ENCODE results near the gene RTL5. TPM values are rescaled to one million over a fixed set of nuclear protein-coding genes. Genes with fewer than 3 reads are reported as not detected.

RTL5 gene
- total RNA-seq, 1 experiment from 2014 or later: 2.5 TPM

DNA sequence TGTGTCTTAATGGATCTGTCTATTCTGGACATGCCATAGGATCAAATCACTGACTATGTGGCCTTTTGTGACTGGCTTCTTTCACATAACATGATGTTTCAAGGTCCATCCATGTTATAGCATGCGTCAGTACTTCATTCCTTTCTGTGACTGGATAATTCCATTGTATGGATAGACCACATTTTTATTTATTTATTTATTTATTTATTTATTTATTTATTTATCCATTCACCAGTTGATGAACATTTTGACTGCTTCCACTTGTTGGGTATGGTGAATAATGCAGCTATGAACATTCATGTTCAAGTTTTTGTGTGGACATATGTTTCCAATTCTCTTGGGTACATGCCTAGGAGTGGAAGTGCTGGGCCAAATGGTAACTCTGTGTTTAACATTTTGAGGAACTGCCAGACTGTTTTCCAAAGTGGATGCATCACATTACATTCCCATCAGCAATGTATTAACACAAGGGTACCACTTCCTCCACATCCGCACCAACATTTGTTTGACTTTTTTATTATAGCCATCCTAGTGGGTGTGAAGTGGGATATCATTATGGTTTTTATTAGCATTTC lies 14.0 kb downstream of the RTL5 start:
- Histone ChIP-seq H3K9ac (ENCODE audit: low read length) (no peak overlapping the region), H3K4me1 (ENCODE audit: control insufficient read depth in 1 of 2, insufficient read depth in 2 of 2, low read length in 2 of 2) (no peaks in the 10 kb centered on the region), H4K20me1 (ENCODE audit: insufficient read depth) (no peaks in the 10 kb centered on the region), H3K4me3 (replicated peaks in 1 of 2; ENCODE audit: low read depth in 1 of 2, low read length in 2 of 2) (no peak overlapping the region), H3K27ac (ENCODE audit: low read depth, low read length) (no peak overlapping the region), H2AFZ (ENCODE audit: low read depth, low read length, poor library complexity, severe bottlenecking) (no peak overlapping the region), H3K9me3 (ENCODE audit: control insufficient read depth in 1 of 2, insufficient read depth in 1 of 2, low read depth in 1 of 2, low read length in 2 of 2) (no peaks in the 10 kb centered on the region), H3K9me2 (ENCODE audit: insufficient read depth) (no peaks in the 10 kb centered on the region), H3K27me3 (ENCODE audit: insufficient read depth, low read length) (no peaks in the 10 kb centered on the region), H3K4me2 (ENCODE audit: low read length) (no peak overlapping the region), H3K79me2 (ENCODE audit: insufficient read depth, low read length) (no peaks in the 10 kb centered on the region), H3K36me3 (ENCODE audit: control insufficient read depth in 1 of 2, insufficient read depth in 2 of 2, low read length in 2 of 2) (no peaks in the 10 kb centered on the region)
- no peak for TF ChIP-seq MAX (IDR thresholded peaks at IDR 0.05)
- no peak for TF ChIP-seq POLR2AphosphoS5 (IDR thresholded peaks at IDR 0.05; ENCODE audit: low read depth, low read length)
- TF ChIP-seq POLR2A (IDR thresholded peaks at IDR 0.05; ENCODE audit: borderline replicate concordance, extremely low read depth, insufficient read depth, insufficient read length): no peak
- no peak for TF ChIP-seq RAD21 (IDR thresholded peaks at IDR 0.05; ENCODE audit: low read depth)
- no peak for TF ChIP-seq SRF (IDR thresholded peaks at IDR 0.05; ENCODE audit: low read depth)
- TF ChIP-seq CEBPB (IDR thresholded peaks at IDR 0.05; ENCODE audit: low read depth): no peak
- TF ChIP-seq SIN3A (IDR thresholded peaks at IDR 0.05; ENCODE audit: low read depth): no peak
- TF ChIP-seq EZH2phosphoT487 (IDR thresholded peaks at IDR 0.05; ENCODE audit: borderline replicate concordance): no peak
- no peak for TF ChIP-seq TCF7L2 (IDR thresholded peaks at IDR 0.05; ENCODE audit: borderline replicate concordance, extremely low read depth, insufficient read depth, insufficient read length)
- no peak for TF ChIP-seq SP1 (IDR thresholded peaks at IDR 0.05; ENCODE audit: low read depth)
- TF ChIP-seq JUND (IDR thresholded peaks at IDR 0.05): no peak
- DNase-seq (ENCODE audit: low read depth, low spot score) (no peak), ATAC-seq (no peak)
- CTCF ChIA-PET: no interaction called here
- POLR2A ChIA-PET: no interaction called here
- RAD21 ChIA-PET (ENCODE audit: low non-redundant PET in 1 of 2, low total read pairs in 2 of 2, uncharacterized antibody in 2 of 2, unreplicated experiment in 2 of 2): no interaction called here
- intact Hi-C loops (cut with micrococcal nuclease): no loop called here
- no TSS peak for BruUV-seq (replicated peaks)

DNA sequence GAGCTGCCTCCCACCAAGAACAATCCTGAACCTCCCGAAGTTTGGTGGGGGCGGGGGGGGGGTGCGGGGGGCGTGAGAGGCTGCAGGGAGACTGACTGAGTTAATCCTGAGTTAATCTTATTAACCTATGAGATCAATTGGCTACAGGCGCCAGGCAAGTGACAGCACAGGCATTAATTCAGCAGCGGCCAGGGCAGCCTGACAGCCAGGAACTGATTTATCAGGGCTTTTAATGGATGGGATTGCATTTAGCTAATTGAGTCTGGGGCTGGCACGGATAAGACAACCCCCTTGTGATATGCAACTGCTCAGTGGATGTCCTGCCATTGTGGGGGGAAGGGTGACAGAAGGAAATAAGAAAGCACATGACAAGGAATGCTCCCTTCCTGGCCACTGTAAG lies 16.3 kb downstream of the RTL5 start:
- CTCF ChIA-PET: interaction anchor here (1.3 kb wide), 1 partner anchor 11 kb away, joined by 4 read pairs; no protein-coding TSS in a partner anchor
- POLR2A ChIA-PET: no interaction called here
- intact Hi-C loops (cut with micrococcal nuclease): no loop called here
- no peak for TF ChIP-seq YY1 (IDR thresholded peaks at IDR 0.05; ENCODE audit: extremely low read depth, insufficient replicate concordance, low read depth, low read length)
- no peak for TF ChIP-seq CBX3 (IDR thresholded peaks at IDR 0.05; ENCODE audit: low read depth)
- no peak for TF ChIP-seq ZFX (IDR thresholded peaks at IDR 0.05)
- no peak for TF ChIP-seq JUND (IDR thresholded peaks at IDR 0.05)
- no peak for TF ChIP-seq SRF (IDR thresholded peaks at IDR 0.05; ENCODE audit: low read depth)
- no peak for TF ChIP-seq ZBTB33 (IDR thresholded peaks at IDR 0.05; ENCODE audit: extremely low read depth, insufficient replicate concordance, low read length)
- no peak for TF ChIP-seq ZNF274 (IDR thresholded peaks at IDR 0.05; ENCODE audit: low read depth, low read length)
- TF ChIP-seq FOSL1 (IDR thresholded peaks at IDR 0.05; ENCODE audit: low read depth): no peak
- TF ChIP-seq, protein P1, sequence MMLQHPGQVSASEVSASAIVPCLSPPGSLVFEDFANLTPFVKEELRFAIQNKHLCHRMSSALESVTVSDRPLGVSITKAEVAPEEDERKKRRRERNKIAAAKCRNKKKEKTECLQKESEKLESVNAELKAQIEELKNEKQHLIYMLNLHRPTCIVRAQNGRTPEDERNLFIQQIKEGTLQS (IDR thresholded peaks at IDR 0.05): no peak
- no peak for TF ChIP-seq POLR2A (IDR thresholded peaks at IDR 0.05; ENCODE audit: borderline replicate concordance, extremely low read depth, insufficient read depth, insufficient read length)
- no peak for TF ChIP-seq EZH2phosphoT487 (IDR thresholded peaks at IDR 0.05; ENCODE audit: borderline replicate concordance)

More for the DNA sequence above, 16.3 kb downstream of the RTL5 start:
- Histone ChIP-seq H3K4me2 (ENCODE audit: low read length) (no peak overlapping the region), H2AFZ (ENCODE audit: low read depth, low read length, poor library complexity, severe bottlenecking) (no peak overlapping the region), H3K27me3 (ENCODE audit: insufficient read depth, low read length) (no peaks in the 10 kb centered on the region), H3K9me3 (ENCODE audit: control insufficient read depth in 1 of 2, insufficient read depth in 1 of 2, low read depth in 1 of 2, low read length in 2 of 2) (no peaks in the 10 kb centered on the region), H3K4me3 (replicated peaks in 1 of 2; ENCODE audit: low read depth in 1 of 2, low read length in 2 of 2) (no peak overlapping the region), H3K9me2 (ENCODE audit: insufficient read depth) (no peaks in the 10 kb centered on the region), H3K9ac (ENCODE audit: low read length) (no peak overlapping the region), H3K36me3 (ENCODE audit: control insufficient read depth in 1 of 2, insufficient read depth in 2 of 2, low read length in 2 of 2) (no peaks in the 10 kb centered on the region), H3K27ac (ENCODE audit: low read depth, low read length) (no peak overlapping the region), H3K79me2 (ENCODE audit: insufficient read depth, low read length) (no peaks in the 10 kb centered on the region), H4K20me1 (ENCODE audit: insufficient read depth) (no peaks in the 10 kb centered on the region), H3K4me1 (ENCODE audit: control insufficient read depth in 1 of 2, insufficient read depth in 2 of 2, low read length in 2 of 2) (no peaks in the 10 kb centered on the region)
- ATAC-seq (no peak), DNase-seq (ENCODE audit: low read depth, low spot score) (no peak)
- no TSS peak for BruUV-seq (replicated peaks)
- RAD21 ChIA-PET (ENCODE audit: low non-redundant PET in 1 of 2, low total read pairs in 2 of 2, uncharacterized antibody in 2 of 2, unreplicated experiment in 2 of 2): no interaction called here

Data from HCT116 (cell line).